Kidney (tissue), 14 donors: ENCODE data around the gene TGOLN2. TPM values are rescaled to one million over a fixed set of nuclear protein-coding genes. Genes with fewer than 3 reads are reported as not detected.
"Not testable (repeated sequence)": the region's sequence is repeated elsewhere in the genome, so short reads cannot be mapped to it uniquely, and the experiment has no call there.

ENCODE experiments used
- DNase-seq, 5 donors: peaks; one replicate each; pipeline ENCODE4 v3.0.0-alpha.2; 2013 to 2020
- FAIRE-seq: peaks from 2 replicates; lab custom pipeline; 2012; peaks lifted over from hg19 to GRCh38; lab: Jason Lieb, UNC
- H3K27ac ChIP-seq, 2 donors: one replicate each; pipeline ENCODE4 v1.7.0; 2013; ENCODE audit warnings: low read depth in 2 of 2, low read length in 2 of 2, inconsistent platforms in 1 of 2
- H3K27me3 ChIP-seq: one replicate; pipeline ENCODE4 v1.7.1; 2013; ENCODE audit warnings: low read length, inconsistent platforms; ENCODE audit not compliant: control insufficient read depth, insufficient read depth
- H3K36me3 ChIP-seq, 3 donors: one replicate each; pipeline versions ENCODE4 v1.7.0 to v1.7.1; 2013; ENCODE audit warnings: low read length in 3 of 3, control low read depth in 1 of 3, inconsistent platforms in 1 of 3; ENCODE audit not compliant: insufficient read depth in 3 of 3, control insufficient read depth in 2 of 3
- H3K4me1 ChIP-seq, 3 donors: one replicate each; pipeline versions ENCODE4 v1.7.0 to v1.7.1; 2013; ENCODE audit warnings: low read length in 3 of 3, inconsistent platforms in 1 of 3, low read depth in 1 of 3; ENCODE audit not compliant: control insufficient read depth in 2 of 3, insufficient read depth in 2 of 3
- H3K4me3 ChIP-seq, 3 donors: one replicate each; pipeline versions ENCODE4 v1.7.0 to v1.8.1; 2013; ENCODE audit warnings: low read length in 3 of 3, control low read depth in 1 of 3, inconsistent platforms in 1 of 3
- H3K9ac ChIP-seq, 3 donors: one replicate each; pipeline versions ENCODE4 v1.7.0 to v1.7.1; 2013; ENCODE audit warnings: low read length in 3 of 3, control low read depth in 1 of 3, inconsistent platforms in 1 of 3
- H3K9me3 ChIP-seq, 3 donors: one replicate each; pipeline versions ENCODE4 v1.7.0 to v1.7.1; 2013; ENCODE audit warnings: low read length in 3 of 3, control low read depth in 1 of 3, inconsistent platforms in 1 of 3; ENCODE audit not compliant: control insufficient read depth in 2 of 3, insufficient read depth in 1 of 3
- CTCF ChIP-seq: IDR thresholded peaks from 3 replicates; pipeline ENCODE4 v1.5.1; 2012; ENCODE audit warnings: mild to moderate bottlenecking, moderate library complexity, borderline replicate concordance; ENCODE audit not compliant: insufficient read depth; ENCODE audit errors: extremely low read depth
- intact Hi-C: fragments of 100-400 bp; cut with DNase I; formaldehyde crosslinking; loops from one replicate; pipeline ENCODE4 v1.11.1; 2022
- polyA plus RNA-seq: library from polyadenylated mRNA; stranded (reverse); fragments of 350-450 nt; fragmentation: Illumina TruSeq; extraction: RNeasy Lipid Tissue Mini Kit (QIAGEN cat#74804); gene quantifications from one replicate; pipeline ENCODE4 v1.2.3, GENCODE V29; 2014; ENCODE audit warnings: low read depth, low replicate concordance; ENCODE audit not compliant: insufficient read depth
- total RNA-seq: library from RNA; stranded (reverse); fragmentation: NEBNext Ultra II Directional; extraction: Animal tissue kit (Norgen Biotek cat#: 25700); gene quantifications from one replicate; pipeline ENCODE4 v1.2.1, GENCODE V29; 2021
- donor health status: control.
- donor health status: control.
- donor health status: control.
- donor health status: control.
- donor health status: control.
- donor health status: DM: yes; HTN: yes; CAD: no.
- donor health status: Normal renal cell carcinoma (clear cell type).

The TGOLN2 gene
- total and polyA plus RNA-seq, 2 donors from 2014 or later: 71.8 to 175 TPM

GRCh38 chr2:85334928-85335327 lies 7.1 kb upstream of the TGOLN2 start:
- H3K4me3 ChIP-seq: no peak overlapping the region
- intact Hi-C loops: no loop called here
- no peak overlapping the region for H3K9ac ChIP-seq
- FAIRE-seq (no peak), DNase-seq (no peak)
- no peaks in the 10 kb centered on the region for H3K4me1 ChIP-seq
- H3K9me3 ChIP-seq: no peaks in the 10 kb centered on the region
- no peaks in the 10 kb centered on the region for H3K36me3 ChIP-seq
- H3K27ac ChIP-seq: no peak overlapping the region
- TF ChIP-seq CTCF: no peak
- no peaks in the 10 kb centered on the region for H3K27me3 ChIP-seq

GRCh38 chr2:85333877-85334276 lies 6.1 kb upstream of the TGOLN2 start:
- DNase-seq, H3K36me3 ChIP-seq, FAIRE-seq, H3K27me3 ChIP-seq, H3K4me1 ChIP-seq, H3K9ac ChIP-seq, intact Hi-C loops, H3K27ac ChIP-seq, H3K9me3 ChIP-seq, H3K4me3 ChIP-seq: not testable (repeated sequence)

GRCh38 chr2:85330839-85331636 lies 3.2 kb upstream of the TGOLN2 start:
- Histone ChIP-seq H3K27ac (no peak overlapping the region), H3K36me3 (peaks cover 0 to under 1% (median 0%) of the 10 kb centered on the region in 3 donors), H3K4me1 (peaks cover under 1 to 5% (median under 1%) of the 10 kb centered on the region in 3 donors), H3K9ac (no peak overlapping the region), H3K9me3 (no peaks in the 10 kb centered on the region), H3K27me3 (no peaks in the 10 kb centered on the region), H3K4me3 (no peak overlapping the region)
- DNase-seq: no peak
- TF ChIP-seq CTCF: no peak
- FAIRE-seq: no peak
- intact Hi-C loops: no loop called here

- intact Hi-C loops, H3K9me3 ChIP-seq, H3K4me3 ChIP-seq, H3K9ac ChIP-seq, H3K4me1 ChIP-seq, H3K27ac ChIP-seq, H3K36me3 ChIP-seq, FAIRE-seq, H3K27me3 ChIP-seq, DNase-seq: not testable (repeated sequence)
These were observed 1.9 kb upstream of the TGOLN2 start for GRCh38 chr2:85329701-85330100.
